GM19468 (cell line): Measurements from ENCODE around the gene KIAA0408.
A peak's percentile ranks its signal among the peaks of the same experiment; 100 is the strongest.

Experiments used
- ATAC-seq: cut with Tn5 transposase; IDR thresholded peaks from one replicate; pipeline ENCODE4 v1.9.1; 2021; ENCODE audit warnings: mild to moderate bottlenecking, moderate library complexity, moderate number of reproducible peaks; ENCODE audit not compliant: unreplicated experiment; ENCODE audit errors: extremely low read depth

Gene KIAA0408

DNA sequence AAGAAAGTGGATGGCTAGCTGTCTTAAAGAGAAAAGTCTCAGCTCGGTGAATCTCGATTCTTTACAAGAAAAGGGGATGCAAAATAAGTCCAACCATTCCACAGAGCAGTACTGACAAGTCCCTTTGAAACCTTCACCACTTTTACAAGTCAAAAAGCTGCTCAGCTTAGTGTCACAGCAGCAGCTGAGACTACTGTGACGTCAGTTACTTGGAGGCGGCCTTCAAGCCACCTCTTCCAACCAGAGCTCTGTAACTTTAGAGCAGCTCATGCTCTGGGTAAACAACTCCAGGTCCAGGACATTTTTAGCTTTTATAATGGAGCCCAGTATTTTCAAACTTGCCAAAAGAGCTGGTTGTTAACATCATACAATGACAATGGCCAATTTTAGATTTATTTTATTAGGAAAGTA is at the start of gene KIAA0408:
TSS of gene KIAA0408 (minus strand) at position 159 of the 411 bp plus-strand sequence. CDS start 5,408 bp downstream, outside the sequence.
- ATAC-seq = no peak

DNA sequence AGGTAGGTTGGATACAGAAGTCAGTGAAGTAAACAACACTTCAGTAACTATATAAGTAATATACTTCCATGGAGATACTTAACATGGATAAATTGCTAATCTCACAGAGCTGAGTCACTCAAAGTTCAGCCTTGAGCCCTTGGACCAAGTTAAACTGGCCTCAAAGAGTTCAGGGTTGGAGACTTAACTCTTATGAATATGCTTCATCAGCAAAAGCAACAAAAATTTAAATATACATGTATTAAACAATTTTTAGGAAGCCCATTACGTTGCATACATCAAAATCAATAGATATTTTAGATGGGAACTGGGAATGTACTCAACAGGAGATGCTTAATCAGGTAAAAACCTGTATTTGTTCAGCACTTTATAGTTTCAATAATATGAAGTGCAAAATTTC is 47.7 kb upstream of the KIAA0408 start:
- no peak for ATAC-seq

DNA sequence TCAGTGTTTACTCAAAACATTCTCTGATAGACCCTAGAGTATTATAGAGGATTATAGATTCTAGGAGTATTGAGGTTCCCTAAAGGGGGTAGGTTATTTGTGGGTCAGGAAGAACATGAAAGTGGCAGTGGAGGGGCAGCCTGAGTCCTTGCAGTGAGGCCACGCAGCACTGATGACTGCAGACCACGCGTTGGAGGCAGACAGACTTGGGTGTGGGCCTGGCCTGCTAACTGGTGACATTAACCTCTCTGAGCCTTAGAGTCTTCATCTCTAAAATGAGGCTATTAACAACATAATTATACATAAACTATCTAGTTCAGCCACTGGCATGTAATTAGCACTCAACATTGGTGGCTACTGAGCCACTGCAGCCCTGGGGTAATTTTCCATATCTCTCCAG is 43.8 kb upstream of the KIAA0408 start:
- no peak for ATAC-seq

DNA sequence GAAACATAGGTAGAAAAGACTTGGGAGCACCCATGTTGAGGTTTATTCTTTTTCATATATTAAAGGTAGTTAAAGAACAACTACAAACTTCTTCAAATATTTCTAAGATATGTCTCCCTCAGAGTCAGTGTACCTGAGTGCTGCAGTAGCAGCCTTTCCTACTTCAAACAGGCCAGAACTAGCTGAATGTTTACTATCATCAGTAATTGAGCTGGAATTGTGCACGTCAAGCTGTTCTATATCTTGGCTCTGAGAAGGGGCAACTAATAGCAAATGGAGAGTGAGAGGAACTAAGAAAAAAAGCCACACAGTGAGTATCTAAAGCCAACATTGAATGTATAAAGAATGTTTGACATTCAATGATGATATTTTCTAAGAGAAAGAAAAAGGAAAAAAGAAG is 38.2 kb upstream of the KIAA0408 start:
- no peak for ATAC-seq

DNA sequence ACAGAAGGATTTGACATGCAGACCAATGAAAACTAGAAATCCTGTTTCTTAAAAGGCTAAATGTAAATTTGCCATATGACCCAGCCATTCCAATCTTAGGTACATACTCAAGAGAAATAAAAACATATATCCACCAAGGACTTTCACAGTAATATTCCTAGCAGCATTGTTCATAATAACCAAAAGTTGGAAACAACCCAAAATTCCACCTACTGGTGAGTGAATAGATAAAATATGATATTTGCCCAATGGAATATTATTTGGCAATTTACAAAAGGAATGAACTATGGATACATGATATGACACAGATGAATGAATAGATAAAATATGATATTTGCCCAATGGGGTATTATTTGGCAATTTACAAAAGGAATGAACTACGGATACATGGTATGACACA is 37.3 kb upstream of the KIAA0408 start:
- no peak for ATAC-seq

DNA sequence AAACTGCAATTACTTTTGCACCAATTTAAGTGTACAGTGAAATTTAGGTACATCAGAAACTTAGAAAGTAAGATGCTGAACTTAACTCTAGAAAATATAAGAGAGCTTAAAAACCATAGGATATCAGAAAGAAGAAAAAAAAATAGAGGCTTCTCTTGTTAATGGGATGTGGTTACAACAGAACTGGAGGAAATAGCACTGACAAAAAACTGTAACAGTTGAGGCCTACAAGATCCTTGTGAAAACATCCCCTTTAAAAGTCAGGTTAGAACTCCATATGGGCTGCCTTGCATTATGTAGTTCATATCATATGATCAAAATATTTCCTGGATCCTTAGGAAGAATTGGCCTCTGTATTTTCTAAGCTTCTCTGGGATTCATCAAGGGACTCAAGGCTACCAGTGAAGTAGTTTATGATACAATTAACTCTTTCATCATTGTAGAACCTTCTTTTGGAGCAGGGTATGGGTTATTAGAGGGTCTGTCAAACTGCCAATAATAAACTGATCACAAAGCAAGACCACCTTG is 35.1 kb upstream of the KIAA0408 start:
- no peak for ATAC-seq

DNA sequence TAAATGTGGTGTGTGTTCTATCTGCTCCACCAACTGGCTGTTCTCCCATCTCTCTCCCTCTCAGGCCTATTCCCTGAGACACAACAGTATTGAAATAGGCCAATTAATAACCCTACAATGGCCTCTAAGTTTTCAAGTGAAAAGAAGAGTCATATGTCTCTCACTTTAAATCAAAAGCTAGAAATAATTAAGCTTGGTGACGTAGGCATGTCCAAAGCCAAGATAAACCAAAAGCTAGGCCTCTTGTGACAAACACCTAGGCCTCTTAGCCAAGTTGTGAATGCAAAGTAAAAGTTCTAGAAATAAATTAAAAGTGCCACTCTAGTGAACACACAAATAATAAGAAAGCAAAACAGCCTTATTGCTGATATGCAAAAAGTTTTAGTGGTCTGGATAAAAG is 30.1 kb upstream of the KIAA0408 start:
- ATAC-seq = no peak

DNA sequence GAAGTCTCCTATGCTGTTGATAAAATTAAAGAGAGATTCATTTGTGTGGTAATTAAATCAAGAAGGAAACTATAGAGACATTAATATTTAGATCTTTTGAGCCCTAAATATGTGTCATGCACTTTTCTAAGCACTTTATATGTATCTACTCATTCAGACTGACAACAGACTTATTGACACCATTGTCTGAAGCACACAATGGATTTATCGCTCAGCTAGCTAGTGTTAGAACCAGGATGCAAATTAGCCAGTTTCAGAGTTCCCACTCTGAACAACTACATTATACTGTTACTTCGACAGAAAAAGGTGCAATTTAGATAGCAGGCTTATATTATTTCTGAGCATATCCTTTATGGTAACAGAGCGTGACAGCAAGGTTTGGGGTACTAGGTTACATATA is 27.7 kb upstream of the KIAA0408 start:
- ATAC-seq = no peak

DNA sequence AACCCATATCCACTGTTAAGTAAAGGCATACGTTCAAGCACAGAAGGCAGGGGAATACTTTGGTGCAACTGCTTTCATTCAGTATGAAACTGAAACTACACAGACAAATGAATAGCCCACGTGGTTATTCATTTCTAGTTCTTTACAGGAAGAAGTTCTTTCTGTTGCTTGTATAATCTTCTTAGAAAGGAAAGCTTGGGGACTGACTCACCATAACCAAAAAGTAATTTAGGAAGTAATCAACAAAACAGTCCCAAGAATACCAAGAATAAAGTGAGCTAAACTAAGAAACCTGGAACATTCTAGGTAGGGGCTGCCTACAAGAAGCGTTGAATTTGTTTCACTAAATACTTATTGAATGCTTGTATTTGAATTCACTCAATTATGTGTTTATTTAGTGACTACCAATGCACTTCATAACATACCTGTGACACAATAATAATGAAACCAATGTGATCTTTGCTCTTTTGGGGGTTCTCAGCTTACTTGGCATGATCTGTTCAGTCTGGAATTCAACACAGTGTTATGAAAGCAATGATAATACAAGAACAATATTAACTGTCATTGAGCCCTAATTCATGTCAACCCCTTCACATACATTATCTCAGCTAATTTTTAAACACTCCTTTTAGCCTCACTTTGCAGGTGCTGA is 25.1 kb upstream of the KIAA0408 start:
- ATAC-seq = peak; percentile 99

DNA sequence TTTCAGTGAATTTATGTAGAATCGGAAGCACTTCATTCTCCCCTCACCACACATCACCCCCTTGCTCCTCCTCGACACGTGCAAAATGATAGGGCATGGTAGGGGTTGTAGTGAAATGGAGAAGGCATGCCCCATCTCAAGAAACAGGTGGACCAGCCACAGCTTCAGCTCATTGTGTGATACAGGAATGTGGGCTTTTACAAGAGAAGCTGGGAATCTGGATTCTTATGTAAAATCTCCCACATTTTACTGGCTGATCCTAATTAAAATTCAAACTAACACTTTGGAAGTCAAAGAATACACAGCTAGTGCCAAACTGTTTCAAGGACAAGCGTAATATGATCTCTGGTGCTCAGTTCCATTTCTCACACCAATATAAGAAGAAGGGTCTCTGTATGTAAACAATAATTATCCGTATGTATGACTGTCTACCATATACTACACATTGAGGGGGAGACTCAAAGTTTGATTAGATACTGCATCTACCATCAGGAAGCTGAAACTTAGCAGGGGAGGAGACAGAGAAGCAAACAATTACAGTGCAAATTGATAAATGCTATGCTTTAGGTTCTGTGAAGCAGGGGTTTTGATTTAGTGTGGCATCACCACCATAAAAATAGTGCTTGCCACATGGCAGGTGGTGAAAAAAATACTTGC is 24.3 kb upstream of the KIAA0408 start:
- no peak for ATAC-seq

DNA sequence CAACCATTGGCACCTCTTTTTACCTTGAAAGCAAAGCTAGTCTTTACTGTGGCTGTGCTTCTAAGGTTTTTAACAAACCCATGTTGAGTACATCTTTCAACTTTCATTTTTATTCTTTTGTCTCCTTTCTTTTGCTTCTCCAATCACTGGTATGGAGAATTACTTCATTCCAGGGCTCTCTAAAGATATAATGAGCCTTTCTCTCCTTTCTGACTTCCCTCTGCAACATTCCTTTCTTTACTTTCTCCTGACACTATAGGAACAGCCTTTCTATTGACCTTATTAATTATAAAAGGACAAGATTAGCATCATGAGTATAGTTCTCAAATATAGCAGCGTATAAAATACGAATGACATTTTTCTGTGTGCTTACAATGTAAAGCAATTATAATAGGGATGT is 23.1 kb upstream of the KIAA0408 start:
- no peak for ATAC-seq

DNA sequence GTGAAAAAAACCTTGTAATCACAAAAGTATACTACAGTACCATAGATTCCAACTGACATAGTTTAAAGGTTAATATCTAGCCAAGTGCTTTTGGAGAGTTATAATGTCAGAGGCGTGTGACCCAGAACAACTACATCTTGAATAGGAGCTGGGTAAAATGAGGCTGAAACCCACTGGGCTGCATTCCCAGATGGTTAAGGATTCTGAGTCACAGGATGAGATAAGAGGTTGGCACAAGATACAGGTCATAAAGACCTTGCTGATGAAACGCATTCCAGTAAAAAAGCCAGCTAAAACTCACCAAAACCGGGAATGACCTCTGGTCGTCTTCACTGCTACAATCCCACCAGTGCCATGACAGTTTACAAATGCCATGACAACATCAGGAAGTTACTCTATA is 22.4 kb upstream of the KIAA0408 start:
- ATAC-seq = no peak

DNA sequence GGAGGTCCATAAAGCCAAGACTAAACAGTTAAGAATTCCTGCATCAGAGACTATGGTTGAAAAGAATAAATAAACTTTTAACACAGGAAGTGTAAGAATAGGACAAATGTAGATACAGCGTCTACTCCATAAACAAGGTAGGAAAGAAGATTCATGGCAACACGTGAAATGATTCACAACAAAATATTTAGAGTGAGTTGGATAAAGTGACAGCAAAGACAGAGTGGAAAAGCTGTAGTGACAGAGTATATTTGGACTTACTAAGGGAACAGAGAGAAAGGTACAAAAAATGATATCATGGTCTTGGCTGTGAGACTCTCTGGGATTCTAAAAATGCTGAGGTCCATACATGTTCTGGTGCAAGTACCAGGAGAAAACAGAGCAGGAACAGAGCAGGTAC is 21.9 kb upstream of the KIAA0408 start:
- ATAC-seq = no peak

DNA sequence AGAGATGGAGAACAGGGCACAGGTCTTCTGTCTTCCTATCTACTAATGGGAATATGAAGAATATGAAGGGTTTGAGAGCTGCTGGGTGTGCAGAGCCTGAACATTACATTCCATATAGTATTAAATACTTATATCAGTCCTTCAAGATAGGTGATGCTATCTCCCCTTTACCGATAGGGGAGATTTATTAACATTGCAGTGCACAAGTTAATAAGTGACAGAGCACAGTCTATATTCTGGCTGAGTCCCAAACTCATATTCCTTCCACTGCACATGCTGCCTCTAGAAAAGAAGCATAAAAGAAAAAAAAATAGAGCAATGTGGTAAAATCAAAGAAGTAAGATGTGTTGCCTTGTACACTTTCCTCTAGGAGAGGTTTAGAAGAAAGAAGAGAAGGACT is 18.5 kb upstream of the KIAA0408 start:
- ATAC-seq = no peak

DNA sequence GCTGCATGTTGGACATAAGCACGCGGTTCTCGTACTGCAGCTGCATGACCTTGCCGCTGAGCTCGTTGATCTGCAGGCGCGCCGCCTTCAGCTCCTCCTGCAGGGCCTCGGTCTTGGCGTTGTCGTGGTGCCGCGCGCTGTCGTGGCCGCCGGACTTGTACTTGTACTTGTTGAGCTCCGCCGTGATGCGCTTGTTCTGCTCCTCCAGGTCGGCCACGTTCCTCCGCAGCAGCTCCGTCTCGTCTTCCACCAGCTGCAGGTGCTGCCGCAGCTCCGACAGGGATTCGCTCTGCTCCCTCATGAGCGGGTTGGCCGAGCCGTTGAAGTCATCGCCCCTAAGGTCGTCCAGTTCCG is 16.6 kb upstream of the KIAA0408 start:
- no peak for ATAC-seq

DNA sequence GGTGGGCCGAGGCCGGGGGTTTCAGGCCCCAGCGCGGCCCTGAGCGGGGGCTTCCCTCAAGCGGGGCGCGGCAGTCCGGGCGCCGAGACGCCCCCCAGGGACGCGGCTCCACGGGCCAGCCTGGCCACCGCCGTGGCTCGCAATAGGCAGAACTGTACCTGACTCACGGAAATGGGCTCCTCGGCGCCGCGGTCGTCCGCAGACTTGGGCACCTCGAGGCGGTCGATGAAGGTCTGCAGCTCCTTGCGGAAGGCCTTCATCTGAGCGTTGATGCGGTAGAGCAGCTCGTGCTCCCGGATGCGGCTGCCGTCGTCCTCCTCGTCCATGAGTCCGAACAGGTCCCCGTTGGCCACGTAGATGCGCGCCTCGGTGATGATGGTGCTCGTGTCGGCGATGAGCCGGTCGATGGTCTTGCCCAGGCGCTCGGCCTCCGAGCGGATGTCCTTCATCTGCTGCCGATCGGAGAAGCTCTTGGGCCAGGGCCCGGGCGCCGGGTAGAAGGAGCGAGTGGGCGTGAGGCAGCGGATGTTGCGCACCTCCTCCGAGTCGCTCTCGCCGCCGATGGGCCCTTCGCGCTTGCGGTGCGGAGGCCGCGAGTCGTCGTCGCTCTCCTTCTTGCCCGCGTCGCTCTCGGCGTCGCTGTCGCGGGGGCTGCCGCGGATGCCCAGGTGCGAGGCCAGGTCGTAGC is 16.1 kb upstream of the KIAA0408 start:
- no peak for ATAC-seq

DNA sequence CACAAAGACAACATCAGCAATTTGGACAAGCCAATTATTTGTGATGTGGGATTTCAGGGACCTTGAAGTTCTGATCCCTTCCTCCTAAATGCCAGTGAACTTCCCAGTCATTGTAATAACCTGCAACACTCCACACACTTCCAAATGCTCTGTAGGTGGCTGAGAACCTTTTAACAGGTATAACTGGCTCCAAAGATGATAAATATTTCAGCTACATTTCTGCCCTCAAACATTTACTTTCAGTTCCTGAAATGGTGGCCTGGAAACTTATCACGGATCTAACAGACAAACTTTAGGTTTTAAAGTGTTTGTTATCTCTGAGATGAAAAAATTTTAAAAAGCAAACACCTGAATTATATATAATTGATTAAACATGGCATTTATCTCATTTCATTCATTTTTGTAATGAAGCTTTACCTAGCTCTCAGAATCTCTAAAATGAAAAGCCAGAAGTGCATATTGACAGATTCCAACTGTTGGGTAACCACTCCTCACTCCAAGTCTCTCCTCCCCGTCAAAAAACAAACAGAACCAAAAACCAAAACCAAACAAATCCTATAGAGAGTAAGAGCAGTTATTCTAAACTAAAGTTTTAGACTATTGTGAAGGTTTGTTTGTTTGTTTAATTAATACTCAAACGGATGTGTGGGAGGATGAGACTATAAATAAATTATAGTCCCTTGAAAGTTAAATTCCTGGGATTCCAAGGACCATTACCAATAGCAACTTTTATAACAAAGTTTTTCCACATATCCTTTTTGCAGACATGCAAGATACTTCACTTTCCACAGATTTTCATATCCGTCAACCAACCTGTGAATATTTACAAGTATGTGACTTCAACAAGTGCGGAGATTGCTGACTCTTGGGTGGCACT is 12.4 kb upstream of the KIAA0408 start:
- ATAC-seq = no peak

DNA sequence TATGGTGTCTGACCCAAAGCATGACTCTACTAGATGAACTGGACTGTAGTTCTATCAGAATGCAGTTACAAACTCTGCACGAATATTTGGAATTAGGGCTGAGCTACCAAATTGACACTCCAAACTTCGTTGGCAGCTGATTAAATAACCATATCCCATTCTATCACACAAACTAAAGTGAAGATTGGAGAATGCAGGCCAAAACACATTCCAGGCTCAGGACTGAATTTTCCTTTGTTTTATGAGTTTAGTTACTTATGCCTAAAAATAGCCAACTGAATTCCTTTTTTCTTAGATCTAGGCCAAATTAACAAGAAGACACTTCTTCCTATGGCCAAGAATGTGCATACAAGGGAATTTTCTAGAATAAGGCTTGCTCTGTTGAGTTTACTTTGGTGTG is 9.7 kb upstream of the KIAA0408 start:
- ATAC-seq = no peak

DNA sequence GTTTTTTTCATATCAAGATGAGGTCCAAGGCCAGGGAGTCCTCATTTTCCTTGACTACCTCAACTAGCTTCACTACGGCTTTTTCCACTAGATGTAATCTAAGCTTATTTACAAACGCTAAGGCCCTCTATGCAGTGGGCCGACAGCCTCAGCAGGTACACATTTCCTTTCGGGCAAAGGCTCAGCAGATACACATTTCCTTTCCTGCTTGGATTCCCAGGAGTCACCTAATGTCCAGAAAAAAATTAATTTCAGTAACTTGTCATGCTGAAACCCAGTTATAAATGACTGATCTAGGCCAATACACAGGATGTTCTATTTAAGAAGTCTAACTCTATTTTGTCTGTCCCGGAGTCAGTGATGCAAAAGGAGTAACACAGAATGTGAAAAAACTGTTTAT is 7.2 kb upstream of the KIAA0408 start:
- ATAC-seq = no peak

DNA sequence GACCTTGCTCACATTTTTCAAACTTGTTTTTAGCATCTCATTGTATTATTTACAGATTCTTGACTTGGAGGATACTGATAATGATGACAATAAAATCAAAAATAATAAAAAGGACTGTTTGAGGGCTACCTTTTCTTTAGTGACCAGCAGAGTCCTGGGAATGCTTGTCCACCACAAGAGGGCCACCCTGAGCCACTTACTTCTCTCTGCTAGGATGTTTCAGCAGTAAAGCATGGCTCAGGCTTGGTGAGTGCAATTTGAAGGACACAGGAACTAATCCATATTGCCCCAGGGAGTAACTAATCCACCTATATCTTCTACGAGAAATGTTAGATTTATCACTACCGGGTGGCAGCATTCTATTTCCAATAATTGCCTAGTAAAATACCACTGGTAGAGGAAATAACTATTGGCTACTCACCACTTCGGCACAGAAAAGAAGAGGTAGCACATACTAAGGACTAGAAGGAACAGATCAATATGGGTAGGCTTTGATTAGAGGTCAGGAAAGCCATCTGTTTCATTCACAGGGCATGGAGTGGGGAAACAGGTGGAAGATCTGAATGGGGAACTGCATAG is 5.8 kb upstream of the KIAA0408 start:
- peak; percentile 62 for ATAC-seq
